Measurements from ENCODE around the gene CACNA2D3.

DNA sequence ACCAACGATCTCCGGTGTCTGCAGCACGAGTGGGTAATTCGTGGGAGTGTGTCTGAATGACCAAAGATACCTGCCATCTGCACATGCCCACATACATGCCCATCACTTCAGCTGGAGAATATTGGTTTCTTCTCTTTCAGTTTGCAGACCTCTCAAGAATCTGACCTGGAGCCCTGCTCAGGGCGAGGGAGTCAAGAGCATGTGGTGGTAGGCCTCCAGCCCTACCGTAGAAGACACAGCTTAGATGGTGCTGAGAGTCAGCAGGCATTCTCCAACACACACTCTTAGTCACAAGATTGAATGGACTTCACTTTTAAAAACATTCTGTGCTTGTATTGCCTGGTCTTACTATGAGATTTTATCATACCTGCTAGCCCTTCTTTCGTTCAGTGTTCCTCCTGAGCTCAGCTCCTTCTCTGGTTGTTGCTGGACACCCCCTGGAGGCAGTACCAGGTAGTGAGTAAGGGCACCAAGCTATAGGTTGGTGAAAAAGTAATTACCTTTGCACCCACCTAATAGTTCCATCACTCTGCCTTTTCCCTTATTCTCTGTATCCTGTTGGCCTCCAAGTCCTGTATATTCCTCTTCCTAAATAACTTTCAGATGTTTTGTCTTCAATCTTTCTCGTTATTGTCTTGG, 252.0 kb downstream of the CACNA2D3 start:
- TF ChIP-seq CTCF (IDR thresholded peaks at IDR 0.05) (no peak), POLR2A (IDR thresholded peaks at IDR 0.05) (no peak), POLR2AphosphoS5 (IDR thresholded peaks at IDR 0.05; ENCODE audit: insufficient read depth in 1 of 2, low read depth in 1 of 2) (no peak)
